Right lung (tissue), 10 donors: Measurements from ENCODE around the gene OR1Q1. TPM values are rescaled to one million over a fixed set of nuclear protein-coding genes. Genes with fewer than 3 reads are reported as not detected.
"Not testable (repeated sequence)": the region's sequence is repeated elsewhere in the genome, so short reads cannot be mapped to it uniquely, and the experiment has no call there.

Source experiments
- DNase-seq, 2 donors: peaks; one replicate each; pipeline ENCODE4 v3.0.0-alpha.2; 2013
- long read RNA-seq, 8 donors: transcript quantifications; one replicate each; lab custom pipeline, GENCODE V29; 2026
- polyA plus RNA-seq, 5 donors: library from polyadenylated mRNA; unstranded; fragments of 120-200 nt; gene quantifications; one replicate each; pipeline versions ENCODE4 v1.2.1 to v1.2.3, GENCODE V29; 2013; ENCODE audit warnings: inconsistent platforms in 1 of 5, low replicate concordance in 1 of 5; ENCODE audit not compliant: insufficient read length in 5 of 5, insufficient read depth in 1 of 5

Gene OR1Q1, protein sequence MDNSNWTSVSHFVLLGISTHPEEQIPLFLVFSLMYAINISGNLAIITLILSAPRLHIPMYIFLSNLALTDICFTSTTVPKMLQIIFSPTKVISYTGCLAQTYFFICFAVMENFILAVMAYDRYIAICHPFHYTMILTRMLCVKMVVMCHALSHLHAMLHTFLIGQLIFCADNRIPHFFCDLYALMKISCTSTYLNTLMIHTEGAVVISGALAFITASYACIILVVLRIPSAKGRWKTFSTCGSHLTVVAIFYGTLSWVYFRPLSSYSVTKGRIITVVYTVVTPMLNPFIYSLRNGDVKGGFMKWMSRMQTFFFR
- polyA plus RNA-seq, result not detected
- long read RNA-seq, donor 1, result 0 reads
- long read RNA-seq, donor 2, result 0 reads
- long read RNA-seq, donor 3, result 0 reads
- long read RNA-seq, donor 4, partial matches to known transcripts, result 0 of 1 reads
- long read RNA-seq, donor 4, other reads (novel, unspliced or antisense), result 0 of 1 reads
- long read RNA-seq, donor 5, result 0 reads
- long read RNA-seq, donor 6, result 0 reads
- long read RNA-seq, donor 7, result 0 reads
- long read RNA-seq, donor 8, result 0 reads

DNA sequence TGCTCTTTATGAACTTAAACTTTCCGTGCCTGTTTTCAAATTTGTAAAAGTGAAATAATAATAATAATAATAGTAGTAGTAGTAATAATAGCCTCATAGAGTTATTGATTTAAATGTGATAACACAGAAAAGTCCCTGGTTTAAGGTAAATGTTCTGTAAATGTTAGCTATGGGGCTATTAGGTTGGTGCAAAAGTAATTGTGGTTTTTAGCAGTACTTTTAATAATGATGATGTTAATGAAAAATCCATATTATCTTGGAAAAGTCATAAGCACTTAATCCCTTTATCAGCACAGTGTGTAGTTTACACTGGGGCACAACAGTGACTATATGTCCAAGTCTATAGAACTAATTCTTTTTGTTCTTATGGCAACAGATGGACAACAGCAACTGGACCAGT, at the start of gene OR1Q1:
TSS of gene OR1Q1 (plus strand) at position 377 of the 400 bp plus-strand sequence. CDS start at position 377, 0 bp downstream.
- DNase-seq, result no peak

DNA sequence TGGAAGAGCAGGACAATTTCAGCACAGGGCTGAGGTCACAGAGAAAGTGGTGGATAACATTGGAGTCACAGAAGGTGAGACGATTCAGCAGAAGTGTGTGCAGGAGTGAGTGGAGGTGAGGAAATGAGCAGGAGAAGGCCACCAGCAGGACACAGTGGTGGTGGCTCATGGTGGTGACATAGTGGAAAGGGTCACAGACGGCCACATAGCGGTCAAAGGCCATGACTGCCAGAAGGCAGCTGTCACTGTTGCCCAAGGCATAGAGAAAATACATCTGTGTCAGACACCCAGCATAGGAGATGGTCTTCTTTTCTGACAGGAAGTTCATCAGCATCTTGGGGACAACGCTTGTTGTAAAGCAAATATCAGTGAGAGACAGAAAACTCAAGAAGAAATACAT, 46.6 kb upstream of the OR1Q1 start:
- DNase-seq, result no peak

DNA sequence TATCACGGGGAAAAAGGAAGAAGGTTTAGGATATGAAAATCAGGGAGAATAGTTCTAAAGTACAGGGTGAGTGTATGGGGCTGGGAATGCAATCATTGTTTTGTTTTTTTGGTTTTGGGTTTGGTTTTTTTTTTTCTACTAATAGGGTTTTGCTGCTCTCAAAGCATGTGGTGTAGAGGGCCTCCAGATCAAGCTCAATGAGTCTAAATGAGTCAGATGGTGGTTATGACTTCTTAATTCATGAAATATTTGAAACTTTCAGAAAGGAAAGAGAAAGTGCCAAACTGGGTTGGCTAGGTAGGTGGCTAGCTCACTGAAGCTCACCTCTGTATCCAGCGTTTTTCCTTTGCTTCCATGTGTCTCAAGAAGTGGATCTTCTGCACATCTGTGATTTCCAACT, 42.1 kb upstream of the OR1Q1 start:
- no peak for DNase-seq

DNA sequence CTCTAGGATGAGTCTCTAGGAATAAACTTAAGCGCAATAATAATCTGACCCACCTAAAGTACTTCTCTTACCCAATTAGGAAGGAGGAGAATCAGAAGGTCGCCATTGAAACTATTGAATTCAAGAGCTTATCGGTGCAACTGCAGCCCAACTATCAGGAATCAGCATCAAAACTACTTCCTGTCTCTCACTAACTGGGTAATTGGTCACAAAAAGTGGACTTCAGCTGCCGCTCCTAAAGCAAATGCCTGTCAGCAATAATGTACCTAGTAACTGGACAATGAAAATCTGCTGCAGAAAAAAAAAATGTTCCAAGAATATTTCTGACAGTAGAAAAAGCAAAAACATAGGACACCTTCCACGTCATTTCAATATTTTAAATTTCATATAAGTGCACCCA, 34.7 kb upstream of the OR1Q1 start:
- DNase-seq, result no peak

DNA sequence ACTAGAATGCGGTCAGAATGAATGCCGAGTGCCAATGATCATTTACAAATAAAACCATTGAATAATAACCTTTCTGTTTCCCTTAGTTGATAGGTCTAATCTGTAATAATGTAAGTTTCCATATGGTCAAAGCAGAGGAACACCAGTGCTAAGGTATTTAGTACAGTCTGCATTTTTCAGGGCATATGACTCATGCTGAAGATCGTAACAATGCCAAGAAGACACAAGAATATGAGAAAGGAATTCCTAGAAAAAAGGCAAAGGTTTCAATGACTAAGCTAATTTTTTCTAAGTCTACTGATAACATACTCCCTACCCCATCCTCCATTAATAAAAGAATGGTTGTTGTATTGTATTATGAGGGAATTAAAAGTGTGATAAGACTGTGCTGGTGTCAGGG, 34.2 kb upstream of the OR1Q1 start:
- no peak for DNase-seq

DNA sequence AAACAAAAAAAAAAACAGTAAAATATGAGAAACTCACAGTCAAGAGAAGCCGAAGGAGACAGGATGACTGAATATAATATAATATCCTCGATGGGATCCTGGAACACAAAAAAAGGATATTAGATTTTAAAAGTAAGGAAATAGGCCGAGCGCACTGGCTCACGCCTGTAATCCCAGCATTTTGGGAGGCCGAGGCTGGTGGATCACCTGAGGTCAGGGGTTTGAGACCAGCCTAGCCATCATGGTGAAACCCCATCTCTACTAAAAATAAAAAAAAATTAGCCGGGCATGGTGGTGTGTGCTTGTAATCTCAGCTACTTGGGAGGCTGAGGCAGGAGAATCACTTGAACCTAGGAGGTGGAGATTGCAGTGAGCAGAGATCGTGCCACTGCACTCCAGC, 31.3 kb upstream of the OR1Q1 start, which contains the start of gene OR1L8:
TSS of gene OR1L8 (minus strand) at position 101 of the 400 bp plus-strand sequence. CDS start 14,907 bp downstream, outside the sequence.
- not testable (repeated sequence) for DNase-seq

DNA sequence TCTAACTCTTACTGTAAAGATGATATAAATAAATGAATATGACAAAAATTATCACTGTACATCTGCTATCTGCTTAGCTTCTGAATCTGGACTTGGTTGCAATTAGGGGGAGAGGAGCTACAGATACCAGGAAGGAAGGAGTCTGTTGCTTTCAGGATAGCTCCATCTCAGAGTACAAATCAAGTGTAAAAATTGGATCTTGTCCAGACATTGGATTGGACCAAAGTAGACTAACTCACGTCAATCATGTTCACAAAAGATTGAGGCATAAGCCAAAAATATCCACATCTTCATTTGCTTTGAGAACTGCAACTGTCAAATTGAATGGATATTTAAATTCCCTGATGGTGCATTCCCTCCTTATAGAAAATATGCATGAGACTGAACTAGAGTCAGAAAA, 8.8 kb upstream of the OR1Q1 start:
- no peak for DNase-seq

DNA sequence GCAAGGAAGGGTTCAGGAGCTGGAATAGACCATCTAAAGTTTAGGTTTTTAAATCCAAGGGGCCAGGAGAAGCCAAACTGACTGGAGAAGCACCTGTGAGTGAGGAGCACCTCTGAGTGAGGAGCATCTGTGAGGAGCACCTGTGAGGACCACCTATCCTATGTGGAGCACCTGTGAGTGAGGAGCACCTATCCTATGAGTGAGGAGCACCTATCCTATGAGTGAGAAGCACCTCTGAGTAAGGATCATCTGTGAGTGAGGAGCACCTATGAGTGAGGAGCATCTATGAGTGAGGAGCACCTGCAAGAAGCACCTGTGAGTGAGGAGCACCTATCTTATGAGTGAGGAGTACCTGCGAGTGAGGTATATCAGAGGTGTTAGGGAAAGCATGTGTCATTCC, 8.0 kb upstream of the OR1Q1 start:
- DNase-seq, result no peak

DNA sequence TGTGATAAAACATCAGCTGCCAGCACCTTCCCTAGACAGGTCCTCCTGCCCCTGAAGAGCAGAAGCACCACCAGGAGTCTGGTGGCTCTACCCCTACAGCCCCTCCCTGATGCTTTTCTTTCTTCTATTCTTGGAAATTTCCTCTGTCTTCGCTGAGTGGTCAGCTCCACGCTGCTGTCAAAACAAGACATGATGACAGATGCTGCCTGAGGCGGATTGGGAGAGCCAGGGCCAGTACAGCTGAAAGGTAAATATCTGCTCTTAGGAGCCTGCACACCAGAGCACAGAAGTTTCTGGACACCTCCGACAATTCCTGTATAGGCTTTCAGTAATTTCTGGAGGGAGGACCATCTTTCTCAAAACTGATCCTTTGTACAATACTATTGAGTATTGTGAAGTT, 4.7 kb upstream of the OR1Q1 start:
- DNase-seq, result no peak

DNA sequence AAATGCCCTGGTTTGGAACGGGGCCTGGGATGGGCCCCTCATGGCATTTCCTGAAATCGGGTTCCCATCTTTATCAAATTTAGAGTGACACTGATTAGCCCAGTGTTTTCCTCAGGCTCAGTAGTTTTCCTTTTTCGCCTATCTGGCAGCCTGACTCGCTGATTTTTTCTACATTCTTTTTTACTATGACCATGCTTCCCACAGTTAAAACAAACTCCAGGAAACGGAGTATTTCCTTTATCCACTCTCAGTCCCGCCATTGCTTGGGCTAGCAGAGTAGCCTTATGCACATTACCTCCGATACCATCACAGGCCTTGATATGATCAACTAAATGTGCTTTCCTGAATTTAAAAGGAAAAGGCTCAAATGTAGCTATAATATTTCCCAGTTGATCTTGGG, 5.5 kb downstream of the OR1Q1 start:
- DNase-seq, result no peak

DNA sequence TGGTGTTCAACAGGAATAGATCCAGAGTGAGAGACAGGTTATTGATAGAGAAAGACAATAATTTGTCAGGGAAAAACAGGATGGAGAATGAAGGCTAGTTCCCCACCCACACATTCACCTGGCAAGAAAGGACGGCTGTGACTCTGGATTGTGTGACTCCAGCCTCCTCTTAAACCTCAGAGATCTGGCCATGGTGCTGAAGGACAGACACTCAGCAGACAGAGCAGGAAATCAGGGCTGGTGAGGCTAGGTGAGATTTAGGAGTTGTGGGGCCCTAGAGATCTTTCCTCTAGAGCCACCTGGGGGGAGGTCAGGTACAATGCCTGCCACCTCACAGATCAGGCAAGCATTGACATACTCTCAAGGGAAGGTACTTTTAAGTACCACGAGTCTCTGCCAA, 27.7 kb downstream of the OR1Q1 start:
- DNase-seq, result no peak

DNA sequence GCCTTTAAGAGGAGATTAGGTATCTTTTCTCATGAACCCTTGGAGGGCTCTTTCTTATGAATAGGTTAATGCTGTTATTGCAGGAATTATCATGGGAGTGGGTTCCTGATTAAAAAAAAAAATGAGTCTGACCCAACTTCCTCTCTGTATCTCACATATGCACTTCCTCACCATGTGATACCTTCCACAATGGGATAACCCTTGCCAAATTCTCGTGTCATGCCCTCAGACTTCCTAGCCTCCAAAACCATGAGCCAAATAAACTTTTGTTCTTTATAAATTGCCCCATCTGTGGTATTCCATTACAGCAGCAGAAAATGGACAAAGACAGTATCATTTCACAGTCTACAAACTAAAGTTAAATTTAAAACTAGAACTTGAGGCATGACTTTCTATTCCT, 41.8 kb downstream of the OR1Q1 start:
- DNase-seq, result peak; percentile 6 to 11

DNA sequence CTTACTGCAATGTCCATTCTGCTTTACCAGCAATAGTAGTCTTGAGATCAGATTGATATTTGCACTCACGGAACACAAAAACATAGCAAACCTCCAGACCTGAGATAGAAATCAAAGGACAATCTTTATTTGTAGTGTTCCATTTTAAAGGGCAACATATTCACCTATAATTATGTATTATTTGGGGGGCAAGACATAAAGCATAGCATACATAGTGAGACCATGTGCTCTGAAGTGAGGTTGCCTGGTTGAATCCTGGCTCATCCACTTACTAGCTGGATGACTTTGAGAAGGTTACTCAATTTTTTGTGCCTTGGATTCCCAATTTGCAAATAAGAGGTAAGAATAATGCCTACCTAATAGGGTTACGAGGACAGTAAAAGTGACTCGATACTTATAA, 43.0 kb downstream of the OR1Q1 start, which contains the start of gene OR1B1:
TSS of gene OR1B1 (minus strand) at position 101 of the 400 bp plus-strand sequence.
- no peak for DNase-seq

DNA sequence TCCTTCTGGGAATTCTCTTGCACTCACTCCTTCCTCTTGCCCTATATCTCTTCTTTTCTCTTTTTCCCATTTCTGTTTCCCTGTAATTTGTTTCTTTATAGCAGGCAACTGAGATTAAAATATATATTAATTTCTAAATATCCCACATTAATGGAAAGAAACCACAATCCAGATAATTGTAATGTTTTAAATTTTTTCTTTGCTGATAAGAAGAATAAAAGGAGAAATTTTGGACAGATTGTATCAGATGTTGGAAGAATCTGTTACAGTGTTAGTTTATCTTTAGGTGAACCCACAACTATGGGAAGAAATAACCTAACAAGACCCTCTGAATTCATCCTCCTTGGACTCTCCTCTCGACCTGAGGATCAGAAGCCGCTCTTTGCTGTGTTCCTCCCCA, 46.9 kb downstream of the OR1Q1 start, which contains the start of gene OR1L1:
TSS of gene OR1L1 (plus strand) at position 301 of the 400 bp plus-strand sequence. CDS start at position 301, 0 bp downstream.
- no peak for DNase-seq

Other genes starting within 250 kb of the OR1Q1 start
- 1 to 10 TPM; 3.7 to 5.6 (median 4.0) TPM for gene PTGS1, start 243.7 kb upstream of the OR1Q1 start, polyA plus RNA-seq
- gene OR1J1, start 136.8 kb upstream of the OR1Q1 start, polyA plus RNA-seq, result not detected
- gene OR1J2, start 103.9 kb upstream of the OR1Q1 start, polyA plus RNA-seq, result not detected
- gene OR1J4, start 95.6 kb upstream of the OR1Q1 start, polyA plus RNA-seq, result not detected
- gene OR1N1, start 87.4 kb upstream of the OR1Q1 start, polyA plus RNA-seq, result not detected
- not detected for gene OR1N2, start 61.6 kb upstream of the OR1Q1 start, polyA plus RNA-seq
- under 1 TPM; 0.12 to 0.39 (median 0.28) TPM for gene OR1L8, start 31.4 kb upstream of the OR1Q1 start, polyA plus RNA-seq
- gene OR1B1, start 42.9 kb downstream of the OR1Q1 start, polyA plus RNA-seq, result not detected
- not detected for gene OR1L1, start 47.0 kb downstream of the OR1Q1 start, polyA plus RNA-seq
- not detected for gene OR1L3, start 60.4 kb downstream of the OR1Q1 start, polyA plus RNA-seq
- not detected for gene OR1L4, start 109.3 kb downstream of the OR1Q1 start, polyA plus RNA-seq
- gene OR1L6, start 127.6 kb downstream of the OR1Q1 start, polyA plus RNA-seq, result not detected
- gene OR5C1, start 174.2 kb downstream of the OR1Q1 start, polyA plus RNA-seq, result not detected
- not detected for gene OR1K1, start 185.4 kb downstream of the OR1Q1 start, polyA plus RNA-seq
- 10 to 100 TPM; 35.9 to 48.6 (median 40.2) TPM for gene PDCL, start 213.8 kb downstream of the OR1Q1 start, polyA plus RNA-seq